Activated naive CD4-positive, alpha-beta T cell treated with anti-CD3 and anti-CD28 coated beads, Interleukin-2, amount 10 ng/mL, durations not matched to agents 7 days and 5 days (primary cell): Measurements from ENCODE around the gene CNOT11.

Experiments
- CTCF ChIA-PET: fragments of 350-600 bp; sonication (Branson Sonifier 250); formaldehyde crosslinking; loops from one replicate; lab custom pipeline; 2021; ENCODE audit warnings: antibody characterized with exemption; lab: Charles Lee
- DNase-seq: peaks from one replicate; pipeline ENCODE4 v3.0.0-alpha.2; 2020
- H3K27ac Mint-ChIP-seq: one replicate; pipeline ENCODE4 v1.8.0; 2021; ENCODE audit warnings: mild to moderate bottlenecking, moderate library complexity, mixed read lengths
- H3K27me3 Mint-ChIP-seq: one replicate; pipeline ENCODE4 v1.8.0; 2021; ENCODE audit warnings: mild to moderate bottlenecking, mixed read lengths
- H3K36me3 Mint-ChIP-seq: one replicate; pipeline ENCODE4 v1.8.0; 2021; ENCODE audit warnings: mixed read lengths
- H3K4me1 Mint-ChIP-seq: one replicate; pipeline ENCODE4 v1.8.0; 2021; ENCODE audit warnings: mixed read lengths
- H3K4me3 Mint-ChIP-seq: one replicate; pipeline ENCODE4 v1.8.0; 2021; ENCODE audit warnings: mild to moderate bottlenecking, moderate library complexity, mixed read lengths
- H3K9me3 Mint-ChIP-seq: one replicate; pipeline ENCODE4 v1.8.0; 2021; ENCODE audit warnings: mixed read lengths

CNOT11 gene

DNA sequence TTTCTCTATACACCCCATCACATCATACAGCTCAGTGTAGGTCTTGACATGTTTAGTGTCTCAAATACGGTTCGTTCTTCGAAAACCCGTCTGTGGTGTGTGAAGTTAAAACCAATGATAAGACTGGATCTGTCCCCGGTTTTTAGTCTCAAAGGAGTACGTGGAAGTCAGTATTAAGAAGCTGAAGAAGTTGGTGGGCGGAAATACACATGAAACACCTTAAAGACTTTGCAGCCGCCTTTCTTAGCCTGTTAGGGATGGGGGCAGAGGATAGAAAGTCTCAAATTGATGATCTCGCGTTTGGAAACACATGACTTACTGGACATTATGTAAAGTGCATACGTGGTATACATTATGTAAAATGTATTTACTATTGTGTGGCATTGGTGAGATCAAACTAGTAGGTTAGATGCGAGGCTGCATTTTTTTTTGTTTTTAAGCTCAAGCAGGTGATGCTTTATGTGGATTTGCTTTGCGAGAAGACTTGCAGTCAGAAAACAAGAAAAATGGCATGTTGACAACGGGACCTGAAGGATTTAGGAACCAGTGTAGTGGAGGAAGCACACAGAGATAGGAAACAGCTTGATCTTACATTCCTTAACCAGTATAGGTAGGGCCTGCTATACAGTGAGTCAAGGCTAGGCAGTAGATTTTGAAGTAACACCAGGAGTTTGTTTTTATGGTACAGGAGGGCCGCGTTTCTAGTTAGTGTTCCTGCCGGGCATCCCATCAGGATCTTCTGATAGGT lies 1.2 kb downstream of the CNOT11 start:
- no peak for DNase-seq
- no peaks in the 10 kb centered on the region for H3K9me3 Mint-ChIP-seq

DNA sequence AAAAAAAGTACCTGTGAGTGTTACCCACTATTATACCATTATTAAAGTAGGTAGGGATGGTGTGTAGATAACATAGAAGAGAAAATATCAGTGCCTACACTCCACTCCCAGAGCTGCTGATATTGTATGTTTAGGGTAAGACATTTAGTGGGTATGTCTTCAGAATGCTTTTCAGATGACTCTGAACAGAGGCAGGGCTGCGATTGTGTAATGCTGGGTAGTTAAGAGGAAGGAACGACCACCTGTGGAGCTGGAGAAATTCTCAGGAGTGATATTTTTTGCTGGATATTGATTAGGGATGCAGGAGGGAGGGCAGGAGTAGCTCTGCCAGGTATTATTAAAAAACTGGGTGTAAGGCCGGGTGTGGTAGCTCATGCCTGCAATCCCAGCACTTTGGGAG lies 2.8 kb downstream of the CNOT11 start:
- CTCF ChIA-PET = interaction anchor here (1.4 kb wide), 1 partner anchor 14 kb away, joined by 5 read pairs; no protein-coding TSS in a partner anchor
- no peak for DNase-seq
- Mint-ChIP-seq H3K9me3 (no peaks in the 10 kb centered on the region), H3K36me3 (peaks cover 31% of the 10 kb centered on the region), H3K27ac (no peak overlapping the region), H3K4me1 (peaks cover 61% of the 10 kb centered on the region), H3K27me3 (no peaks in the 10 kb centered on the region), H3K4me3 (no peak overlapping the region)

More for the DNA sequence above, 1.2 kb downstream of the CNOT11 start:
- H3K27ac Mint-ChIP-seq = peak overlapping the region; percentile 96
- H3K4me1 Mint-ChIP-seq = peaks cover 57% of the 10 kb centered on the region
- H3K27me3 Mint-ChIP-seq = no peaks in the 10 kb centered on the region
- peaks cover 26% of the 10 kb centered on the region for H3K36me3 Mint-ChIP-seq
- CTCF ChIA-PET = interaction anchor here (0.7 to 3.2 kb wide), 5 partner anchors 9 to 58 kb away, joined by 3 to 13 read pairs (median 3); no protein-coding TSS in a partner anchor
- peak overlapping the region; percentile 94 for H3K4me3 Mint-ChIP-seq

DNA sequence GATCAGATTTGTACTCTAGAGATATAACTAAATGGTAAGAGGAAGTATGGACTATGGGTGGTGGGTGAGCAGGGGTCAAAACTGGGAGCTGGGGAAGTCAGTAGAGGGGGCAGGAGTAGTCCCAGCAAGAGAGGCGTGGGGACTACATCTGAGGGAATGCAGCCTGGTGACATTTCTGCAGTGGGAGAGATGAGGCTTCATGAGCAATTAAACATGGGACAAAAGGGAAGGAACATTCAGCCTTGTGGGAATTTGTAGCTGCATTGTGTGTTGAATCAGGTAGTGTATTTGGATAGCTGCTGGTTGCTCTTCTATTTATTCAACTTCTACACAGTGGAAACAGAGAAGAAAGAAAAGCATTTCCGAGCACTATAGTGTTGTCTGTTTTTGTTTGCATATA lies 3.6 kb downstream of the CNOT11 start:
- Mint-ChIP-seq H3K27ac (peak overlapping the region; percentile 9), H3K4me3 (no peak overlapping the region), H3K9me3 (no peaks in the 10 kb centered on the region), H3K4me1 (peaks cover 60% of the 10 kb centered on the region), H3K36me3 (peaks cover 36% of the 10 kb centered on the region), H3K27me3 (no peaks in the 10 kb centered on the region)
- no peak for DNase-seq
- CTCF ChIA-PET = interaction anchor here (1.4 kb wide), 1 partner anchor 15 kb away, joined by 5 read pairs; no protein-coding TSS in a partner anchor

DNA sequence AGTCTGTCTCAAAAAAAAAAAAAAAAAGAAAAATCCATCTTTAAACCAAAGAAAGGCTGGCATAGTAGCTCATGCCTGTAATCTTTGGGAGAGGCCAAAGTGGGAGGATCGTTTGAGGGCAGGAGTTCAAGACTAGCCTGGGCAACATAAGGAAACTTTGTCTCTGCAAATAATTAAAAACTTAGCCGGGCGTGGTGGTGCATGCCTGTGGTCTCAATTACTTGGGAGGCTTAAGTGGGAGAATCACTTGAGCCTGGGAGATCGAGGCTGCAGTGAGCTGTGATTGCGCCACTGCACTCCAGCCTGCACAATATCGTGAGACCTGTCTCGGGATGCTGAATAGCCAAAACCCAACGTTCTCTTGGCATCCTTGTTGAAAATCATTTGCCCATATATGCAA lies 6.1 kb downstream of the CNOT11 start:
- H3K9me3 Mint-ChIP-seq = no peaks in the 10 kb centered on the region
- H3K4me1 Mint-ChIP-seq = peaks cover 54% of the 10 kb centered on the region
- CTCF ChIA-PET = interaction anchor here (0.7 kb wide), 1 partner anchor 246 kb away, joined by 3 read pairs; no protein-coding TSS in a partner anchor
- peak overlapping the region; percentile 21 for H3K27ac Mint-ChIP-seq
- H3K27me3 Mint-ChIP-seq = no peaks in the 10 kb centered on the region
- no peak overlapping the region for H3K4me3 Mint-ChIP-seq
- H3K36me3 Mint-ChIP-seq = peaks cover 46% of the 10 kb centered on the region
- no peak for DNase-seq

DNA sequence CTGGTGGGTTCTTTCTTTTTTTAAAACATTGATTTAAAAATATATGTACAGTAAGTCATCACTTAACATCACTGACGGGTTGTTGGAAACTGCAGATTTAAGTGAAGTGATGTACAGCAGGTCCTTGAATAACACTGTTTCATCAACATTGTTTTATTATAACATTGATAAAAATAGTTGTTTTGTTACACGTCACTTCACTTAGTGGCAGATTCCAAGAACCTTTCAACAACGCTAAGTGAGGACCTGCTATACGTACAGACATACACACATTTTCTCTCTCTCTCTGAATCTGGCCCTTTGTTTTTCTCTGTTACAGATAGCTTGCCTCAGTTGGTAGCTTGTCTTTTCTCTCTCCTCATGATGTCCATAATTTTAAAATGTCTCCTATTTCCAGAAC lies 9.5 kb downstream of the CNOT11 start:
- peaks cover 58% of the 10 kb centered on the region for H3K36me3 Mint-ChIP-seq
- no peak for DNase-seq
- no peak overlapping the region for H3K4me3 Mint-ChIP-seq
- no peaks in the 10 kb centered on the region for H3K9me3 Mint-ChIP-seq
- no peaks in the 10 kb centered on the region for H3K27me3 Mint-ChIP-seq
- H3K4me1 Mint-ChIP-seq = peaks cover 38% of the 10 kb centered on the region
- no peak overlapping the region for H3K27ac Mint-ChIP-seq
- CTCF ChIA-PET = interaction anchor here (1.1 kb wide), 1 partner anchor 9 kb away, joined by 3 read pairs; no protein-coding TSS in a partner anchor

DNA sequence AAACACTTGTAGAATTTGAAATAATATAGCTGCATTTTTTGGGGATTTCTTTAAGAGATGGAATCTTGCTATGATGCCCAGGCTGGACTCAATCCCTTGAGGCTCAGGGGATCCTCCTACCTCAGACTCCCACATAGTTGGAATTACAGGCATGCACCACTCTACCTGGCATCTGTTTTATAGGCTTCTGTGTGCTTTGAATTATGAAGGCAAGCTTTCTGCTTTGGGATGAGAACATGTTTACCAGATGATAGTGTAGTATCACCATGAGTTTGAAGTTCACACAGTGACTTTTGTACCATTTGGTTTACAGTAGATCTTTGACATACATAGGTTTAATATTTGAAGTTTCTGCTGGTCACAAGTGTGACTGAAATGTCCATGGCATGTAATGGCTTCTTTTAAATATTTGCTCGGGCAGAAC lies 10.7 kb downstream of the CNOT11 start:
- DNase-seq = no peak
- Mint-ChIP-seq H3K9me3 (no peaks in the 10 kb centered on the region), H3K36me3 (peaks cover 59% of the 10 kb centered on the region), H3K4me1 (peaks cover 40% of the 10 kb centered on the region), H3K27ac (peak overlapping the region; percentile 21), H3K27me3 (no peaks in the 10 kb centered on the region), H3K4me3 (no peak overlapping the region)
- CTCF ChIA-PET = no interaction called here

DNA sequence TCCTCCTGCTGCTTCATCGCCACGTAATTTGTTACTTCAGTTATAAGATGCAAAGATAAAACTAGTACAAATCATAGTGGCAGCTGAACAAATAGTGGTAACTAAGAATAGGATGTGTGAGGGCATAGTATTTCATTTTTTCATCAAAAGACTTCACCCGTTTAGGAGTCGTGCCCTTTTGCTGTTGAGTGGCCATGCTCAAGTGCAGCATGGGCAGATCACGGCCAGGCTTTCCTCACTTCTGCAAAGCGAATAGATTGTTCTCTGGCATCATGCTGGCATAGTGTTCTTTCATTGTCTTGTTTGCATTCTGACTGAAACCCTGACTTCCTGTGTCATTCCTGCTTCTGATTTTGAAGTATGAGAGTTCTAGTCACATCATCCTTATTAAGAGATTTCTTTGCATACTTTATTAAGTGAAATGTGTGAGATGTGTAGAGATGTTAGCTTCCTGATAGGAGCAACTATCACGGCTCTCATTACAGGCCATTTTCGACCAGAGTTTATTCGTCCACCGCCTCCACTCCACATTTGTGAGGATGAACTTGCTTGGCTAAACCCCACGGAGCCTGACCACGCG lies 11.8 kb downstream of the CNOT11 start:
- DNase-seq = no peak
- Mint-ChIP-seq H3K36me3 (peaks cover 55% of the 10 kb centered on the region), H3K27ac (no peak overlapping the region), H3K4me1 (peaks cover 36% of the 10 kb centered on the region), H3K9me3 (no peaks in the 10 kb centered on the region), H3K27me3 (no peaks in the 10 kb centered on the region), H3K4me3 (no peak overlapping the region)
- CTCF ChIA-PET = no interaction called here

DNA sequence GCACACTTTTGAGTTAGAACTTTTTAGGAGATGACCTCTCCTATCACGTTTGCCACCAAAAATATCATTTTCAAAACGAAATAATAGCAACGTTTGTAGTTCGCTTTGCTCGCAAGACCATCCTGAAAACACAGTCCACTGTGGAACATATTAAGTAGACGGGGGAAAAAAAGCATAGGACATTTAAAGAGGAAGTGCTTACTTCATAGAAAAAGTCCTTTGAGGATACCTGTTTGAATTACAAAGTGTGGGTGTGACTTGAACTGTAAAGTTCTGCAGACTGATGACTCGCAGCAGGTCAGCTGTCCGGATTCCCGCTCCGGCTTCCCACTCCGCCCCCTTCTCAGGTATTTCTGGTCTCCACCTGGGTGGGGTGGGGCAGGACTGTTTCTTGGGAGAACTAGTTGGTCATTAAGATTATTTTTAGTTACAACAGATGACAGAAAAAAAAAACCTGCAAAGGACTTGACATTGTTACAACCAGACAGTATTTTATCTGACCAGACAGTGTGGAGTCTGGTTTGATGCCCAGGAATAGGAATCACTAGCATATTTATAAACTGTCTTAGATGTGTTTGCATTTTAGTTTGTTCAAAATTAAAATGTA lies 13.3 kb downstream of the CNOT11 start:
- no peaks in the 10 kb centered on the region for H3K27me3 Mint-ChIP-seq
- no peaks in the 10 kb centered on the region for H3K9me3 Mint-ChIP-seq
- H3K4me1 Mint-ChIP-seq = peaks cover 46% of the 10 kb centered on the region
- H3K27ac Mint-ChIP-seq = peak overlapping the region; percentile 60
- no peak for DNase-seq
- no peak overlapping the region for H3K4me3 Mint-ChIP-seq
- CTCF ChIA-PET = no interaction called here
- H3K36me3 Mint-ChIP-seq = peaks cover 67% of the 10 kb centered on the region

DNA sequence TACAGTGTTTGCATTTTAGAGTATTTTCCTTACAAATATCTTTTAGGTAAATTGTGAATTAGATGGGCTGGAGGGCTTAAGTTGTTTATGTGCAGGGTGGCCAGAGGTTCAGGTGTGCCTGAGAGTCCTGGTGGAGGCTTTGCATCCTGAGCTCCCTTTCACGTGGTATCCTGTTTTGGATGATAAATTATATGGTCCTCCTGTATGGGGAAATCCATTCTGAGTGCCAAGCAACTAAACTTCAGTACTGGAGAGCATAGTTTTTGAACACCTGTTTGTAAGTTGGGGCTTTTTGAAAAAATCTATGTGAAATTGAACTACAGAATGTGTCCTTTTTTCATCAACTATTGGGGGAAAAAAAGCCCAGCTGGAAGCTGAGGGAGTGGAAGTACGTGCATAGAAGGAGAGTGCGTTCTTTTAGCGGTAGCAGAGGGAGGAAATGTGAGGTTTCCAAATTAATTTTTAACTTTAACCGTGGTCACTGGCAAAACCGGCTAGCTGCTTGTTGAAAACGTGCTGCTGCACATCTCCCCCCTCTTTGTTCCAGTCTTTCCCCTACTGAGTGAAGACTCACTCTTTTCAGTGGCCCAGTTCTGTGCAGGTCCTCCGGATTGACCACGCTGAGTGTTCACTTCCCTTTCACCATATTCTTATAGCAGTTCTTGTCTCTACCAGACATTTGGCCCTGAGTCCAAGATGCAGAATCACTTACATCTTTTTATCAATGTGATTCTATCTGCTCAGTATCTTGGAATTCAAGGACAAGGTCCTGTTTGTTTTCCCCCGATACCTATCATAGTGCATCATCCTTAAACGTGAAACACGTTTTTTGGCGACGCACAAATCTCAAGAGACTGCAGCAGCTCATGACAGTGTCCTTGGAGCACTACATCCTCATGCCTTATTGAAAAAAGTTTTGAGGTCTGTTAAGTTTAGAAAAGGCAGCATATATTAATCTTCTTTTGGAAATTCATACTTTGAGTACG lies 15.3 kb downstream of the CNOT11 start:
- Mint-ChIP-seq H3K4me1 (peaks cover 58% of the 10 kb centered on the region), H3K27me3 (no peaks in the 10 kb centered on the region), H3K4me3 (no peak overlapping the region), H3K27ac (peak overlapping the region; percentile 42), H3K36me3 (peaks cover 76% of the 10 kb centered on the region), H3K9me3 (no peaks in the 10 kb centered on the region)
- CTCF ChIA-PET = interaction anchor here (0.7 to 1.2 kb wide), 2 partner anchors 15 to 278 kb away, joined by 3 to 4 read pairs; no protein-coding TSS in a partner anchor
- DNase-seq = no peak

DNA sequence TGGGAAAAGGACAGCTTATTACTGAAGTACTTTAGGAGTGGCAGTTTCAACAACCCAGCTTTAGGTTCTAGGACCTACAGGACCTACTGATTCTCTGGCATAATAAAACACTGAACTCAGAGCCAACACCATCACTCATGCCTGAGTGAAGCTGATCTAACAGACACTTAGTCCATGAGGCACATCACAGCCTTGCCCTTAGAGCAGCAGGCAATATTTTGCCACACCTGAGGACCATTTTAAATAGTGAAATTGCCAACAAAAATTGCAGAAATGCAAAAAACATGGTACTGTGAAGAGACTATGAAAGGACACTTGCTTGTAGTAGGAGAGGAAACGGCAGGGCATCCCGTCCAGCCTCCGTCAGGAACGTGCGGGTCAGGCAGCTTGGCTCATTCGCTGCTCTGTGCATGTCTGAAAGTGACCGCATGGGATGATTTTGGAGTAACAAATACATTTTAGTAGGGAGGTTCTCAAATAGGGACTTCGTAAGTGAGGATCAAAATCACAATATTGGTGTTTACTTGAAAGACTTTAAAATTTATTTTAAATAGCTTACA lies 18.1 kb downstream of the CNOT11 start:
- peaks cover 70% of the 10 kb centered on the region for H3K36me3 Mint-ChIP-seq
- peaks cover 56% of the 10 kb centered on the region for H3K4me1 Mint-ChIP-seq
- DNase-seq = no peak
- no peak overlapping the region for H3K4me3 Mint-ChIP-seq
- H3K27ac Mint-ChIP-seq = peak overlapping the region; percentile 78
- CTCF ChIA-PET = interaction anchor here (0.9 to 1.5 kb wide), 4 partner anchors 38 to 118 kb away, joined by 3 to 4 read pairs (median 3); partner anchors contain the start of gene RNF149
- H3K27me3 Mint-ChIP-seq = no peaks in the 10 kb centered on the region
- no peaks in the 10 kb centered on the region for H3K9me3 Mint-ChIP-seq

DNA sequence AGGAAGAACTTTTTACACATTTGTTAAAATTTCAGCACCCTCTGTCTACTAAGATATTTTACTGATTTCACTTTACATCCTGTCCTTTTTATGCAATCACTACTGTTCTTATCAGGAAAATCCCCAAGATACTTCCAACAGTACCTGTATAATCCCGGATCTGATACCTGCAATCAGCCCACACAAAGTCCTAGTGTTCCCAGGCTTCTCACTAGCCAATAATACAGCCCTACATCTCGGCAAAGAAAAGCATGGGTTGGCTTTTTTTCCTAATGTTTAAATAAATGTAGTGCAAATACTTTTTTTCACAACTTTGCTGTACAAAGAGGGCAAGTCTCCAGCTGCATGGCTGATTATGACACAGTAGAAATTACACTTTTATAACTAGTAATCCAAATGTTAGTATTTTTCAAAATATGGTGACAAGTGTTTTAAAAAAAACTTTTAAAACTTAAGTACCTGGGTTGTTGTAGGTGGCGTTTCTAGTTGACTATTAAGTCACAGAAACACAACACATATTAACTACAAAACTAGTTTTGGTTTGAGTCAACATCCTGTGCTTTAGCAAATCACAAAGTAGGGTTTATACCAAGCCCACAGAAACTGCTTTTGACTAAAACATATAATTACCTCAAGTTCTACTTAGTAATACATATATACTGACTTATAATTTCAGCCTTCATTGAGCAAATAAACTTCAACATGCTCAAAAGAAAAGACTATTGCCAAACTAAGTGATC lies 19.5 kb downstream of the CNOT11 start:
- CTCF ChIA-PET = interaction anchor here (0.6 to 1.5 kb wide), 4 partner anchors 37 to 116 kb away, joined by 3 read pairs; partner anchors contain the start of gene RNF149
- no peaks in the 10 kb centered on the region for H3K9me3 Mint-ChIP-seq
- H3K36me3 Mint-ChIP-seq = peaks cover 69% of the 10 kb centered on the region
- peak overlapping the region; percentile 82 for H3K27ac Mint-ChIP-seq
- no peaks in the 10 kb centered on the region for H3K27me3 Mint-ChIP-seq
- H3K4me3 Mint-ChIP-seq = no peak overlapping the region
- peaks cover 55% of the 10 kb centered on the region for H3K4me1 Mint-ChIP-seq
- no peak for DNase-seq

DNA sequence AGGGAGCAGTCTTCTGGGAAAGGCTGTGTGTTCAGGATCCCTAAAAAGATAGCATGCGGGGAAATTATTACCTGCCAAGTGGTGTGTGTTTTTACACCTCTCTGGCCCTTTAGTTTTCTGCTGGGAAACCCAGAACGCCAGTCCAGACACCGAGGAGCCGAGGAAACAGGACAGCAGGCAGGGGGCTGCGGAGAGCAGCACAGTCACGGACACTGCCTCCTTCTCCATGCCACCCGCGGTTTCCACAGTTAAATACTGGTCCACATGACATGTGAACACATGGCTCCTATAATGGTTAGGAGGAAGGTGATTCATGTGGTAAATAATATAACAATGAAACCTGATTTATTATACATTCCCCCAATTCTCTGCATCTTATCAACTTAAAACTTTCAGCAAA lies 20.4 kb downstream of the CNOT11 start:
- CTCF ChIA-PET = no interaction called here

More for the DNA sequence above, 20.4 kb downstream of the CNOT11 start:
- peaks cover 70% of the 10 kb centered on the region for H3K36me3 Mint-ChIP-seq
- H3K27me3 Mint-ChIP-seq = no peaks in the 10 kb centered on the region
- DNase-seq = no peak
- H3K4me3 Mint-ChIP-seq = no peak overlapping the region
- no peaks in the 10 kb centered on the region for H3K9me3 Mint-ChIP-seq
- peak overlapping the region; percentile 82 for H3K27ac Mint-ChIP-seq
- H3K4me1 Mint-ChIP-seq = peaks cover 50% of the 10 kb centered on the region
